Measurements from ENCODE around the gene TMEM222.

- TF ChIP-seq CTCF (IDR thresholded peaks at IDR 0.05; ENCODE audit: insufficient read depth, low read length, poor library complexity, severe bottlenecking) (no peak), EZH2phosphoT487 (conservative IDR thresholded peaks at IDR 0.05; ENCODE audit: low read length) (no peak)
Observed at GRCh38 chr1:27274204-27274603, 47.8 kb upstream of the TMEM222 start.
